Measurements from ENCODE around the gene SCNN1A.

- TF ChIP-seq CTCF (IDR thresholded peaks at IDR 0.05) (no peak), POLR2A (IDR thresholded peaks at IDR 0.05) (no peak)
Observed at GRCh38 chr12:6327229-6328041, 47.9 kb downstream of the SCNN1A start.

Data from tibial nerve (tissue), 3 donors.